Stimulated activated naive CD8-positive, alpha-beta T cell treated with anti-CD3 and anti-CD28 coated beads, Interleukin-15, Interleukin-2, amounts not matched to agents 100 U/mL and 50 U/mL, for 24 hours (primary cell): ENCODE results near the gene PPP1R3G.
"Not testable (repeated sequence)": the region's sequence is repeated elsewhere in the genome, so short reads cannot be mapped to it uniquely, and the experiment has no call there.

ENCODE experiments used
- ATAC-seq: fragments of 150-1000 bp; cut with Tn5 transposase; one replicate; pipeline ENCODE4 v1.10.0; 2021
- DNase-seq: peaks from one replicate; pipeline ENCODE4 v3.0.0; 2021

PPP1R3G gene

DNA sequence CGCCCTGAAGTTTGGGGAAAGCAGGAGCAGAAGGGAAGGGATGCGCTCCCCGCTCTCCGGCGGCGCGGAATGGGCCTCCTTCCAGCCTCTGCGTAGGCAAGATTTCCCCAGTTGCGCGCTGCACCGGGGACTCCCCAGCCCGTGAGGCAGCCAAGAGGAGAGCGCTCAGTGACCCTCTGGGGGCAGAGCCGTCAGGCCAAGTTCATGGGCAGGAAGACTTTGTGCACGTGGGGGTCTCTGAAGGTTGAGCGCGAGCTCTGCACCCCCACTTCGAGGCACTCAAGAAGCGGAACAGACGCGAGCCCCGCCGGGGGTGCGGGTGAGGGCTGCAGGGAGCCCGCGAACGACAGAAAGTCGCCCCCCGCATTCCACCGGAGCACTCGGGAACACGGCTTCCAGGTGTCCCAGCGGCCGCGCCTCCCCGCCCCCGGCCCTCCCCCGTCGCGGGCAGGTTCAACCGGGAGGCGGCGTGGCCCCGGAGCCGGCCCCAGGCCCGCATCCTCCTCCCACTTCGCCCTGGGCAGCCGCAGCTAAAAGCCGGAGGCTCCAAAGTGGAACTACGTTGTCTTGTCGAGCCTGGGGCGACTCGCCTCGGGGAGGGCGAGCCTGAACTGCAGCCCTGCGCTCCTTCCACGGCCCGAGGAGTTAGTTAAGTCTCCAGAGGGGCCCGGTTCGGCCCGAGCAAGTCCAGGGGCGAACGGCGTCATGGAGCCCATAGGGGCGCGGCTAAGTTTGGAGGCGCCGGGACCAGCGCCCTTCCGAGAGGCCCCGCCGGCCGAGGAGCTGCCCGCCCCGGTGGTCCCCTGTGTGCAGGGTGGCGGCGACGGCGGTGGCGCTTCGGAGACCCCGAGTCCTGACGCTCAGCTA, at the start of gene PPP1R3G:
PPP1R3G (plus strand) TSS at position 561 of the 867 bp plus-strand sequence; CDS start at position 706, 145 bp downstream.
- DNase-seq: peak; percentile 38
- no peak for ATAC-seq

DNA sequence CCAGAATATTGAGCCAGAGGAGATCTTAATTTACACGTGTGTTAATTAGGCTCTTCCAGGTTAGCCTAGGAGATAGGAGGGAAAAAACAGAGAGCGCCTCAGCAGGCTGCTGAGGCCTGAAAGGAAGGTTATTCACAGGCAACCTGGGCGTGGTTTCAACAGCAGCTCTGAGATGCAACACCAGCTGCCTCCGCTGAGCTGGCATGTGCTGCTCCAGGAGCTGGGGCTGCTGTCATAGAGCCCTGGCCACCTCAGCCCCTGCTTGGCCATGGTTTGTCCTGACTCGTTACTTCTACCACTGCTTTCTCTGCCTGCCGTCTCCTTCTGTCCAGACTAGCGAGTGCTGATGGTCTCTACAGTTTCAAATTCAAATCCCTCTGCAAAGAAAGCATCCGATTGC, 48.9 kb upstream of the PPP1R3G start:
- ATAC-seq: no peak

DNA sequence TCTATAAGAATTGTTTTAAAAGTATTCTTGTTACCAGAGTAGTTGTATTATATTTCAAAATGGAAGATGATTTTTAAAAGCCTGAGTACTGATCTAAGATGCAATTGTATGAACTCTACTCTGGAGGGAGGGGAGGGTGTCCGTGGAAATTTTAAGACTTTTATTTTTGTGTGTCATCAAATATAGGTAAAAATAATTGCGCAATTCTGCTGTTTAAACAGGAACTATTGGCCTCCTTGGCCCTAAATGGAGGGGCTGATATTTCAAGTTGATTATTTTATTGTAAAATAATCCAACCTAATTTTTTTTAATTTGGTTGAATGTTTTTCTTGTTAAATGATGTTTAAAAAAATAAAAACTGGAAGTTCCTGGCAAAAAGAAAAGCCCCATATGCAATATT, 43.2 kb upstream of the PPP1R3G start:
- no peak for ATAC-seq
- DNase-seq: no peak

More for the DNA sequence above, 48.9 kb upstream of the PPP1R3G start:
- DNase-seq: no peak

DNA sequence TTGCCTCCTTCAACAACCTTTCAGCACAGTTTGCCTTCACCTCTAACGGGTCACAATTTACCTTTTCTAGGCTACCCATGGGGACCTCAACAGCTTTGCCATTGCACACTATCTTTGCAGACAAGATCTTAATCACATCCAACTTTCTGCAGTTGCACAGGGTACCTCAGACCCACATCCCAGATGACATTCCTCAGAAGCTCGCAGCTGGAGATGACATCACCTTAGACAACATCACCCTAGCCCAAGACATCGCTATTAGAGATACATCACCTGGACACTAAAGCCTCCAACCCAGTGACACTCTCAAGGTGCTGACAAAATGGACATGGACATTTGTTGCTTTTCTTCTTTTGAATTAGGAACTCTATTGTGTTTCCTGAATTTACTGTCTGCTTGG, 42.7 kb upstream of the PPP1R3G start:
- DNase-seq (no peak), ATAC-seq (no peak)

- DNase-seq: no peak
- no peak for ATAC-seq
These were observed 40.3 kb upstream of the PPP1R3G start for GRCh38 chr6:5044866-5045265.

GRCh38 chr6:5045416-5045815, 39.7 kb upstream of the PPP1R3G start:
- no peak for ATAC-seq
- no peak for DNase-seq

DNA sequence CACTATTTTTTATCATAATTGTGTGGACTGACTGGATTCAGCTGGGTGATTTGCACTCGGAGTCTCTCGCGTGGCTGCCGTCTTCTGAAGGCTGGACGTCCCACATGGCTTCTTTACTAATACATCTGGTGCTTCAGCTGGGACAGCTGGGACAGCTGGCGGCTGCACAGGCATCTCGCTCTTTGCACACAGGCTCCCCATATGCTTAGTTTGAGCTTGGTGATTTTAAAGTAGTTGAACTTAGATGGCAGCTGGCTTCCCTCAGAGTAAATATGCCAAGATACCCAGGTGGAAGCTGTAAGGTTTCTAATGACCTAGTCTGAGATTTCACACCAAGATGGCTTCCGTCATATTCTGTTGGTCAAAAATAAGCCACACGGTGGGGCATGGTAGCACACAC, 38.7 kb upstream of the PPP1R3G start:
- no peak for ATAC-seq
- no peak for DNase-seq

DNA sequence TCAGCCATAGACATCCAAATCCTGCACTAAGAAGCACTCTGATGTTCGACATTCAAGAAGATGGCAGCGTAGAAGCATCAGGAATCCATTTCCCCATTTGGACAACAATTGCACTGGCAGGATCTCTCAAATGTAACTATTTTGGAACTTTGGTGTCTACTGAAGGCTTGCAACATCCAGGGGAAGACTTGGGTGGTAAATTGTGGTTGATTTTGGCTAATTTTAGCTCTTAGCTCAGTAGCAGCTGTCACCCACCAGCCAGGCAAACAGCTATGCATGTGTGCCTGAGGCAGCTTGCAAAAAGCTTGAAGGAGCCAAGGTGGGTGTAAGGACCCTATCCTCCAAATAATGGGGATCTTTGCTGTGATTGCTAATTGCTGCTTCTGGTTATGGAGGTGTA, 35.1 kb upstream of the PPP1R3G start:
- no peak for ATAC-seq

GRCh38 chr6:5051394-5051793, 33.7 kb upstream of the PPP1R3G start:
- ATAC-seq: no peak
- DNase-seq: no peak

More for the DNA sequence above, 35.1 kb upstream of the PPP1R3G start:
- no peak for DNase-seq

GRCh38 chr6:5053038-5053437, 32.1 kb upstream of the PPP1R3G start:
- DNase-seq (no peak), ATAC-seq (no peak)

- DNase-seq (no peak), ATAC-seq (no peak)
These were observed 31.3 kb upstream of the PPP1R3G start for GRCh38 chr6:5053864-5054244.

DNA sequence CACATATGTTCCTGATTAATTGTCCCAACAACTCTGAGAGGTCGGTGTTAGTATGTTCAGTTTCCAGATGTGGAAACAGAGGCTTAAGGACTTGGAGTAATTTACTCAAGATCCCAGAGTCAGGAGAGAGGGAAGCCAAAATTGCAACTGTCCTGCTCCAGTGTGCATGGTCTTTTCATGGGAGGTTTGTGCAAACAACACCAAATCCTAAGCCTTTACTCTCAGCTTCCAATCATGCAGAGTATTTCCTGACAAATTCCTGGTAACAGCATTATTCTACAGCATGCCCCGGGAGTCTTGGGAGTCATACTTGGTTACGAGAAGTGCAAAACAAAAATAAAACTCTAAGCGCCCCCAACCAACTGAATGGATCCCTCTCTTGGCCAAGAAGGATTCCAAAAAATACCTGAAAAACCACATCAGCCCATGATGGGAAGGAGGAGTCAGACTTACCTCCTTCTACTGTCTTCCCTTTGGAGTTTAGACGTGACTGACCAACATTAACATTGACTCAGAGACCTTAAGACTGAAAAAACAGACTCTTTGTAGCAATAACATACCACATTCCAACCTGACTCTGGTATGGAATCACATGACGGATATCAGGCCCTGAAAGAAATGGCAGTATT, 30.8 kb upstream of the PPP1R3G start:
- ATAC-seq: no peak
- no peak for DNase-seq

DNA sequence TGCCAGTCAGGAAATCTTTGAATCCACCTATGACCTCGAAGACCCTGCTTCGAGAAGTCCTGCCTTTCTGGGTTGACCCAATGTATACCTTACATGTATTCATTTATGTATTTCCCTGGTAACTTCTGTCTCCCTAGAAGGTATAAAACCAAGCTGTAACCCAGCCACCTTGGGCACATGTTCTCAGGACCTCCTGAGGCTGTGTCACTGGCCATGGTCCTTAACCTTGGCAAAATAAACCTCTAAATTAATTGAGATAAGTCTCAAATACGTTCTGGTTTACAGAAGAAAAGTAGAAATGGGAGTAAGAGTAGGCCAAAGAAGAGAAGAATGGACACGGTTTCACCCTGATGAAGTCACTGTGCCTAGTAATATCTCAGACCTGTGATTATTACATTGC, 30.0 kb upstream of the PPP1R3G start:
- ATAC-seq (no peak), DNase-seq (no peak)

DNA sequence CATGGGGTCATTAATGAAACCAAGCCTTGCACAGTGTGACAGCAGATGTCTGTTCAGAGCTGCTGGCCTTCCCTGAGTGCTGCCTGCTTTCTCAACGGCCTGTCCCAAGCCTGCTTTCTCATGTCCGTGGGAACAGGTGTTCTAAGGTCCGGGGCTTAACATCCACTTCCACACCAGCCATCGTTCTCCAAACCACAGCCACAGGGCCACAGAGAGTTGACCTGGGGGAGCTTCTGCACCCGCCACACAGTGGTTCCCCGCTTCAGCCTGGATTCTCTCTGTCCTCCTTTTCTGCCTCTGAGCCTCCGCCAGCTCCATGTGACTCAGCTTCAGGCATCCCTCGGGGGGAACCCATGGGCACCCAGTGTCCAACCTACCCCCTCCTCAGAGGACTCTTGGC, 26.9 kb upstream of the PPP1R3G start:
- ATAC-seq (no peak), DNase-seq (no peak)

DNA sequence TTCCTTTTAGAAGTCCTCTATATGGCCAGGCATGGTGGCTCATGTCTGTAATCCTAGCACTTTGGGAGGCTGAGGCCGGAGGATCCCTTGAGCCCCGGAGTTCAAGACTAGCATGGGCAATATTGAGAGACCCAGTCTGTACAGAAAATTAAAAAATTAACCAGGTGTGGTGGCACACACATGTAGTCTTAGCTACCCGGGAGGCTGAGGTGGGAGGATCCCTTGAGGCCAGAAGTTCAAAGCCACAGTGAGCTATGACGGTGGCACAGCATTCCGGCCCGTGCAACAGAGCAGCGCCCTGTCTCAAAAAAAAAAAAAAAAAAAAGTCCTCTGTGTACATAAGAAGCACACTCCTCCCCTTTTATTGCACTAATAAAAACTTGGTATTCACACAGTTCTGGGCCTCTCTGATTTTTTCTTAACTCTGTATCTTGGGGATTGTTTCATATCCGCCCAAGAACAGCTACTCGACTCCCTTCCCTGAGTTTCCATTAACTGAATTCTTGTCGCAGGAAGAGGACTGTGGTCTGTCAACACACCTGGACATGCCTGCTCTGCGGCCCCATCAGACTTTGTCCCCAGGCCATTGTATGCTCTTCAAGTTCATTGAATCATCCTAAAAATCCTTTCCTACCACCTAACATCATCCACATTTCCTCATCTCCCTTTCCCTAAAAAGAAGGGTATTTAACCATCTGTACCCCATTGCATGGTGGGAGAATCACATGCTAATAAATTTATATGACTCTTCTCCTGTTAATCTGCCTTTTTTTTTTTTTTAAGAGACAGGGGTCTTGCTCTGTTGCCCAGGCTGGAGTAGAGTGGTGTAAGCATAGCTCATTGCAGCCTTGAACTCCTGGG, 25.9 kb upstream of the PPP1R3G start:
- no peak for DNase-seq

DNA sequence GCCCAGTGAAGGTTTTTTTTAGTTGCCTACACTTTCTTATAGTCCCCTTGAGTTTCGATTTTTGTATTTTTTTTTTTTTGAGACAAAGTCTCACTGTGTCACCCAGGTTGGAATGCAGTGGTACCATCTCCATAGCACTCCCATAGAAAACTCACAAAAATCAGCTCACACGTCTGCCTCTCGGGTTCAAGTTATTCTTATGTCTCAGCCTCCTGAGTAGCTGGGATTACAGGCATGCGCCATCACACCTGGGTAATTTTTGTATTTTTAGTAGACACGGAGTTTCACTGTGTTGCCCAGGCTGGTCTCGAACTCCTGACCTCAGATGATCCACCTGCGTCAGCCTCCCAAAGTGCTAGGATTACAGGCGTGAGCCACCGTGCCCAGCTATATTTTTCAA, 24.7 kb upstream of the PPP1R3G start:
- DNase-seq, ATAC-seq: not testable (repeated sequence)

More for the DNA sequence above, 25.9 kb upstream of the PPP1R3G start:
- no peak for ATAC-seq

- no peak for DNase-seq
- no peak for ATAC-seq
These were observed 24.0 kb upstream of the PPP1R3G start for GRCh38 chr6:5061152-5061551.

DNA sequence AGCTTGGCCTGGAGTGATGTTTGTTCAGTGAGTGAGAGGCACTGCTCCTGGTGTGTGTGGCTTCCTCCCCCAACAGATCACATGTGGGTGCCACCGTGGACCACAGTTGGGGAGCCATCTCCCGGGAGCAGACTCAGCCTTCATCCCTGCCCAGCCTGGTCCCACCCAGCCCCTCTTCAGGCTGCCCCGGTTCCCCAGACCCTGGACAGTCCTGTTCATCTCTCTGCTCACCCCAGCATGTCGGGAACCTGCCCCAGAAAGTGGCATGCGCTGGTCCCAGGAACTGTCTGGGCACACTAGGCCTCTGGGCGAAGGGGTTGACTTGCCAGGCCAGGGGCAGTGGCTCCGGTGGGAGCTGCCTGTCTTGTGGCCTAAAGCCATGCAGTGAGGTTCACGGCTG, 21.5 kb upstream of the PPP1R3G start:
- DNase-seq: no peak
- ATAC-seq: no peak

- ATAC-seq: no peak
- no peak for DNase-seq
These were observed 18.6 kb upstream of the PPP1R3G start for GRCh38 chr6:5066456-5067093.

- DNase-seq (no peak), ATAC-seq (no peak)
These were observed 17.8 kb upstream of the PPP1R3G start for GRCh38 chr6:5067305-5067704.

GRCh38 chr6:5068153-5068751, 16.9 kb upstream of the PPP1R3G start:
- ATAC-seq: no peak
- no peak for DNase-seq

DNA sequence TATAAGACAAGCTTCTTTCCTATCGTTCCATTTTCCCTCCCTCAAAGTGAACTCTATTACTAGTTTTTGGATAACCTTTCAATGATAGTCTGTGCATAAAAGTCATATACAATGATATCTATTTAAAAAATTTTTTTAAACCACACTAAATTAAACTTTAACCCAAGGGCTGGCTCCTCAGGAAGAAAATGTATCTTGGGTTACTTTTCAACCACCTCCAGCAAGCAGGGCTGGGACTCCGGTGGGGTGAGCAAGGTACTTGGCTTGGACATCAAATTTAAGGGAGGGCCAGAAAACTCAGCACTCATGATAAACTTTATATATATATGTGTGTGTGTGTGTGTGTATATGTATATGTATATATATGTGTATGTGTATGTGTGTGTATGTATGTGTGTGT, 13.9 kb upstream of the PPP1R3G start:
- DNase-seq (no peak), ATAC-seq (no peak)
